A549 (cell line): ENCODE data around the gene BCAS3.
A peak's percentile ranks its signal among the peaks of the same experiment; 100 is the strongest.

Experiments used
- BHLHE40 ChIP-seq: IDR thresholded peaks from 2 replicates; pipeline ENCODE4 v1.6.1; 2012; ENCODE audit warnings: low read depth, low read length, inconsistent platforms
- CHD2 ChIP-seq: fragments of 150-350 bp; IDR thresholded peaks from 2 replicates; pipeline ENCODE4 v1.6.1; 2014; ENCODE audit warnings: low read length; ENCODE audit not compliant: partially characterized antibody
- CHD4 ChIP-seq: fragments of 200-600 bp; sonication (generic); IDR thresholded peaks from 2 replicates; pipeline ENCODE4 v1.6.1; 2016; ENCODE audit warnings: antibody characterized with exemption, mild to moderate bottlenecking, borderline replicate concordance
- GATA3 ChIP-seq: IDR thresholded peaks from 2 replicates; pipeline ENCODE4 v1.6.1; 2012; ENCODE audit warnings: borderline replicate concordance
- JUN ChIP-seq, 2 experiments: fragments of >200 bp; sonication (Bioruptor Twin); formaldehyde crosslinking; IDR thresholded peaks; 2 replicates in 1 of 2; 3 replicates in 1 of 2; pipeline ENCODE4 v1.6.1; 2016 to 2017
- KDM1A ChIP-seq: fragments of 200-600 bp; sonication (generic); IDR thresholded peaks from 2 replicates; pipeline ENCODE4 v1.6.1; 2016; ENCODE audit warnings: low read depth, mild to moderate bottlenecking
- MAFK ChIP-seq: fragments of 450-650 bp; IDR thresholded peaks from 2 replicates; pipeline ENCODE4 v1.6.1; 2014; ENCODE audit not compliant: partially characterized antibody
- POLR2A ChIP-seq: IDR thresholded peaks from 2 replicates; pipeline ENCODE4 v1.6.1; 2012; ENCODE audit warnings: mild to moderate bottlenecking, low read length
- RCOR1 ChIP-seq: fragments of 150-350 bp; IDR thresholded peaks from 2 replicates; pipeline ENCODE4 v1.6.1; 2014; ENCODE audit warnings: antibody characterized with exemption, low read length, low read depth
- RFX5 ChIP-seq: fragments of 450-650 bp; IDR thresholded peaks from 2 replicates; pipeline ENCODE4 v1.7.1; 2014; ENCODE audit warnings: antibody characterized with exemption, mild to moderate bottlenecking, moderate library complexity
- TFCP2L1 ChIP-seq: fragments of 250-450 bp; sonication (Bioruptor Pico); IDR thresholded peaks from 2 replicates; pipeline ENCODE4 v1.5.0; 2021; ENCODE audit warnings: mild to moderate bottlenecking
- ZC3H11A ChIP-seq: fragments of 450-650 bp; IDR thresholded peaks from 2 replicates; pipeline ENCODE4 v1.6.1; 2014; ENCODE audit warnings: antibody characterized with exemption, mild to moderate bottlenecking
- TF ChIP-seq, protein P1 (sequence below): fragments of >200 bp; sonication (Bioruptor Twin); formaldehyde crosslinking; IDR thresholded peaks from 3 replicates; pipeline ENCODE4 v1.5.1; 2016
- TF ChIP-seq, protein P2 (sequence below): IDR thresholded peaks from 2 replicates; pipeline ENCODE4 v1.6.1; 2012

DNA sequence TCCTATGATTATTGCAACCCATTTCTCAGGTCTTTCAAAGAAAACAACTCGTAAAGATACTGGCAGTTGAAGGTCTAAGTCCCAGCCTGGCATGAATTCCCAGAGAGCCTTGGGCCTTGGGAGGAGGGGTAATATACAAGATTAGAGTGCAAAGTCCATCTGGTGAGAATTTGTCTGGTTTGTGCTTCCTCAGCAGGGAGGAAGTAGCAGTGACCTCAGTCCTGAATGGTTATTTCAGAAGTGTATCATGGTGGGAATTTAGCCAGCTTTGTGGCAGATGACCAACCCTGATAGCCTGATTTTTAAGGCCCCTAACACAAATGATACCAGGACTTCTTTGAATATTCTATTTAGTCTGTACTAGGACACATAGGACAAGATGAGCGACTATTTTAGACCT, 570.7 kb downstream of the BCAS3 start:
- TF ChIP-seq BHLHE40 (no peak), RCOR1 (no peak), ZC3H11A (no peak), RFX5 (no peak), POLR2A (no peak), JUN (IDR thresholded peaks at IDR 0.05) (no peak), KDM1A (no peak), CHD2 (no peak), MAFK (peak; percentile 60), GATA3 (0 out of 2 replicates have a peak, but pooled peaks have one; percentile 12), CHD4 (no peak), TFCP2L1 (CRISPR knock-in tag) (no peak)
- TF ChIP-seq, protein P1, sequence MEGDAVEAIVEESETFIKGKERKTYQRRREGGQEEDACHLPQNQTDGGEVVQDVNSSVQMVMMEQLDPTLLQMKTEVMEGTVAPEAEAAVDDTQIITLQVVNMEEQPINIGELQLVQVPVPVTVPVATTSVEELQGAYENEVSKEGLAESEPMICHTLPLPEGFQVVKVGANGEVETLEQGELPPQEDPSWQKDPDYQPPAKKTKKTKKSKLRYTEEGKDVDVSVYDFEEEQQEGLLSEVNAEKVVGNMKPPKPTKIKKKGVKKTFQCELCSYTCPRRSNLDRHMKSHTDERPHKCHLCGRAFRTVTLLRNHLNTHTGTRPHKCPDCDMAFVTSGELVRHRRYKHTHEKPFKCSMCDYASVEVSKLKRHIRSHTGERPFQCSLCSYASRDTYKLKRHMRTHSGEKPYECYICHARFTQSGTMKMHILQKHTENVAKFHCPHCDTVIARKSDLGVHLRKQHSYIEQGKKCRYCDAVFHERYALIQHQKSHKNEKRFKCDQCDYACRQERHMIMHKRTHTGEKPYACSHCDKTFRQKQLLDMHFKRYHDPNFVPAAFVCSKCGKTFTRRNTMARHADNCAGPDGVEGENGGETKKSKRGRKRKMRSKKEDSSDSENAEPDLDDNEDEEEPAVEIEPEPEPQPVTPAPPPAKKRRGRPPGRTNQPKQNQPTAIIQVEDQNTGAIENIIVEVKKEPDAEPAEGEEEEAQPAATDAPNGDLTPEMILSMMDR: no peak
- TF ChIP-seq, protein P2, sequence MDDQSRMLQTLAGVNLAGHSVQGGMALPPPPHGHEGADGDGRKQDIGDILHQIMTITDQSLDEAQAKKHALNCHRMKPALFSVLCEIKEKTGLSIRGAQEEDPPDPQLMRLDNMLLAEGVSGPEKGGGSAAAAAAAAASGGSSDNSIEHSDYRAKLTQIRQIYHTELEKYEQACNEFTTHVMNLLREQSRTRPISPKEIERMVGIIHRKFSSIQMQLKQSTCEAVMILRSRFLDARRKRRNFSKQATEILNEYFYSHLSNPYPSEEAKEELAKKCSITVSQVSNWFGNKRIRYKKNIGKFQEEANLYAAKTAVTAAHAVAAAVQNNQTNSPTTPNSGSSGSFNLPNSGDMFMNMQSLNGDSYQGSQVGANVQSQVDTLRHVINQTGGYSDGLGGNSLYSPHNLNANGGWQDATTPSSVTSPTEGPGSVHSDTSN: no peak
